ENCODE data around the gene B3GALT4.
A peak's percentile ranks its signal among the peaks of the same experiment; 100 is the strongest.
"Not testable (repeated sequence)": the region's sequence is repeated elsewhere in the genome, so short reads cannot be mapped to it uniquely, and the experiment has no call there.

Gene B3GALT4

GRCh38 chr6:33251395-33252012, 25.4 kb upstream of the B3GALT4 start:
- no peak overlapping the region for H3K4me3 Mint-ChIP-seq
- no peak for ATAC-seq (replicated peaks)
- H3K9me3 Mint-ChIP-seq: no peaks in the 10 kb centered on the region
- H3K4me1 Mint-ChIP-seq (ENCODE audit: low read depth in 2 of 2): peaks cover 26% of the 10 kb centered on the region in 2 donors
- peaks cover 26% of the 10 kb centered on the region for H3K36me3 Mint-ChIP-seq (ENCODE audit: insufficient read depth)
- no peak overlapping the region for H3K27ac Mint-ChIP-seq
- no peaks in the 10 kb centered on the region for H3K27me3 Mint-ChIP-seq
- DNase-seq: no peak

GRCh38 chr6:33252759-33253158, 24.2 kb upstream of the B3GALT4 start:
- DNase-seq (no peak), ATAC-seq (replicated peaks) (no peak)
- H3K4me3 Mint-ChIP-seq: no peak overlapping the region
- H3K27ac Mint-ChIP-seq: no peak overlapping the region
- H3K4me1 Mint-ChIP-seq (ENCODE audit: low read depth in 2 of 2): peaks cover 26% of the 10 kb centered on the region in 2 donors
- H3K9me3 Mint-ChIP-seq: no peaks in the 10 kb centered on the region
- peaks cover 30% of the 10 kb centered on the region for H3K36me3 Mint-ChIP-seq (ENCODE audit: insufficient read depth)
- H3K27me3 Mint-ChIP-seq: no peaks in the 10 kb centered on the region

- Mint-ChIP-seq H3K9me3 (no peaks in the 10 kb centered on the region), H3K4me3 (no peak overlapping the region), H3K27ac (no peak overlapping the region), H3K27me3 (no peaks in the 10 kb centered on the region), H3K36me3 (ENCODE audit: insufficient read depth) (peaks cover 31% of the 10 kb centered on the region), H3K4me1 (ENCODE audit: low read depth in 2 of 2) (peaks cover 12 to 17% of the 10 kb centered on the region in 2 donors)
- DNase-seq (no peak), ATAC-seq (replicated peaks) (no peak)
These were observed 22.3 kb upstream of the B3GALT4 start for GRCh38 chr6:33254591-33254990.

- Mint-ChIP-seq H3K9me3 (no peaks in the 10 kb centered on the region), H3K4me1 (ENCODE audit: low read depth in 2 of 2) (no peaks in the 10 kb centered on the region), H3K27ac (no peak overlapping the region), H3K27me3 (no peaks in the 10 kb centered on the region), H3K36me3 (ENCODE audit: insufficient read depth) (peaks cover 55% of the 10 kb centered on the region), H3K4me3 (no peak overlapping the region)
- ATAC-seq (replicated peaks) (no peak), DNase-seq (no peak)
These were observed 17.9 kb upstream of the B3GALT4 start for GRCh38 chr6:33259032-33259431.

GRCh38 chr6:33262490-33262889, 14.4 kb upstream of the B3GALT4 start:
- not testable (repeated sequence) for H3K4me3 Mint-ChIP-seq; ATAC-seq (replicated peaks); H3K27me3 Mint-ChIP-seq; DNase-seq; H3K4me1 Mint-ChIP-seq (ENCODE audit: low read depth in 2 of 2); H3K27ac Mint-ChIP-seq; H3K9me3 Mint-ChIP-seq
- H3K36me3 Mint-ChIP-seq (ENCODE audit: insufficient read depth): peaks cover 62% of the 10 kb centered on the region

- no peak overlapping the region for H3K4me3 Mint-ChIP-seq
These were observed 12.9 kb upstream of the B3GALT4 start for GRCh38 chr6:33264015-33264414.

GRCh38 chr6:33271117-33271467, 5.8 kb upstream of the B3GALT4 start:
- Mint-ChIP-seq H3K27ac (peak overlapping the region; percentile 99), H3K36me3 (ENCODE audit: insufficient read depth) (peaks cover 75% of the 10 kb centered on the region)
- no peak for DNase-seq

More at GRCh38 chr6:33264015-33264414, 12.9 kb upstream of the B3GALT4 start:
- Mint-ChIP-seq H3K9me3 (no peaks in the 10 kb centered on the region), H3K27ac (no peak overlapping the region), H3K36me3 (ENCODE audit: insufficient read depth) (peaks cover 72% of the 10 kb centered on the region), H3K27me3 (no peaks in the 10 kb centered on the region), H3K4me1 (ENCODE audit: low read depth in 2 of 2) (peaks cover 0 to 2% of the 10 kb centered on the region in 2 donors)
- ATAC-seq (replicated peaks): no peak
- DNase-seq: no peak

GRCh38 chr6:33271468-33272274, 5.3 kb upstream of the B3GALT4 start, which contains the start of the genes RPS18 and VPS52:
Gene RPS18, plus strand, starts transcription at chr6:33272075. Its CDS starts 45 bp downstream, at chr6:33272120.
Gene VPS52, minus strand, starts transcription at chr6:33271876. Its CDS starts 201 bp downstream, at chr6:33271675.
- Mint-ChIP-seq H3K9me3 (no peaks in the 10 kb centered on the region), H3K27ac (peak within 1 kb of the TSS; percentile 99), H3K4me1 (ENCODE audit: low read depth in 2 of 2) (peaks cover 46 to 51% of the 10 kb centered on the region in 2 donors), H3K4me3 (peak within 1 kb of the TSS; percentile 97 to 98), H3K27me3 (no peaks in the 10 kb centered on the region), H3K36me3 (ENCODE audit: insufficient read depth) (peaks cover 76% of the 10 kb centered on the region)
- ATAC-seq (replicated peaks) (peak; percentile 89), DNase-seq (peak; percentile 91 to 96 (median 91))

More at GRCh38 chr6:33271117-33271467, 5.8 kb upstream of the B3GALT4 start:
- peak overlapping the region; percentile 97 to 98 for H3K4me3 Mint-ChIP-seq
- H3K27me3 Mint-ChIP-seq: no peaks in the 10 kb centered on the region
- peak; percentile 34 for ATAC-seq (replicated peaks)
- H3K4me1 Mint-ChIP-seq (ENCODE audit: low read depth in 2 of 2): peaks cover 41 to 46% of the 10 kb centered on the region in 2 donors
- H3K9me3 Mint-ChIP-seq: no peaks in the 10 kb centered on the region

GRCh38 chr6:33272275-33273128, 4.4 kb upstream of the B3GALT4 start:
- H3K4me1 Mint-ChIP-seq (ENCODE audit: low read depth in 2 of 2): peaks cover 47 to 53% of the 10 kb centered on the region in 2 donors
- no peak for DNase-seq
- no peaks in the 10 kb centered on the region for H3K27me3 Mint-ChIP-seq
- no peaks in the 10 kb centered on the region for H3K9me3 Mint-ChIP-seq
- H3K36me3 Mint-ChIP-seq (ENCODE audit: insufficient read depth): peaks cover 76% of the 10 kb centered on the region
- no peak for ATAC-seq (replicated peaks)
- H3K4me3 Mint-ChIP-seq: peak overlapping the region; percentile 97 to 98
- H3K27ac Mint-ChIP-seq: peak overlapping the region; percentile 99

- peaks cover 76% of the 10 kb centered on the region for H3K36me3 Mint-ChIP-seq (ENCODE audit: insufficient read depth)
- ATAC-seq (replicated peaks) (no peak), DNase-seq (no peak)
- peak overlapping the region; percentile 97 to 98 for H3K4me3 Mint-ChIP-seq
- H3K9me3 Mint-ChIP-seq: no peaks in the 10 kb centered on the region
- H3K27ac Mint-ChIP-seq: peak overlapping the region; percentile 99
- H3K27me3 Mint-ChIP-seq: no peaks in the 10 kb centered on the region
- peaks cover 50 to 59% of the 10 kb centered on the region in 2 donors for H3K4me1 Mint-ChIP-seq (ENCODE audit: low read depth in 2 of 2)
These were observed 3.6 kb upstream of the B3GALT4 start for GRCh38 chr6:33273129-33273923.

GRCh38 chr6:33273924-33274902, 2.7 kb upstream of the B3GALT4 start:
- Mint-ChIP-seq H3K27me3 (no peaks in the 10 kb centered on the region), H3K9me3 (no peaks in the 10 kb centered on the region), H3K36me3 (ENCODE audit: insufficient read depth) (peaks cover 70% of the 10 kb centered on the region), H3K4me1 (ENCODE audit: low read depth in 2 of 2) (peaks cover 59 to 64% of the 10 kb centered on the region in 2 donors), H3K4me3 (peak overlapping the region; percentile 97 to 98), H3K27ac (peak overlapping the region; percentile 99)
- no peak for DNase-seq
- no peak for ATAC-seq (replicated peaks)
